SK-N-SH (cell line): ENCODE measurements around the gene R3HCC1L. TPM values are rescaled to one million over a fixed set of nuclear protein-coding genes. Genes with fewer than 3 reads are reported as not detected.

Experiments
- CTCF ChIA-PET: fragments of 300-600, 350-600 bp; formaldehyde crosslinking; extraction: SDS; loops from one replicate; lab custom pipeline; 2021; lab: Yijun Ruan, JAX
- POLR2A ChIA-PET: fragments of 350-600 bp; sonication (Branson Sonifier 250); formaldehyde crosslinking; extraction: SDS; loops from one replicate; lab custom pipeline; 2020; ENCODE audit warnings: antibody characterized with exemption, inconsistent platforms; lab: Yijun Ruan, JAX
- DNase-seq: peaks from one replicate; pipeline ENCODE4 v3.0.0; 2012
- H2AFZ ChIP-seq: fragments of 200-600 bp; sonication (generic); 2 replicates; pipeline ENCODE4 v1.8.1; 2016; ENCODE audit warnings: antibody characterized with exemption, mild to moderate bottlenecking, low read depth
- H3F3A ChIP-seq: fragments of 200-600 bp; sonication (generic); replicated peaks from 2 replicates; pipeline ENCODE3; 2016; ENCODE audit warnings: antibody characterized with exemption, mild to moderate bottlenecking; ENCODE audit not compliant: insufficient read depth
- H3K27ac ChIP-seq, 2 experiments: fragments of 200-500 bp in 1 of 2; fragments of 200-600 bp in 1 of 2; sonication (Bioruptor generic) in 1 of 2; sonication (generic), shearing (Covaris generic) in 1 of 2; 2 replicates each; pipeline versions ENCODE4 v1.5.1 to v1.6.1; 2014 to 2016; ENCODE audit warnings: low read depth in 2 of 2, inconsistent platforms in 1 of 2, low read length in 1 of 2, mild to moderate bottlenecking in 1 of 2, mixed read lengths in 1 of 2
- H3K27me3 ChIP-seq: fragments of 200-600 bp; sonication (generic), shearing (Covaris generic); 2 replicates; pipeline ENCODE4 v1.6.1; 2016; ENCODE audit warnings: mixed run types; ENCODE audit not compliant: insufficient read depth
- H3K36me3 ChIP-seq, 2 experiments: fragments of 200-500 bp in 1 of 2; fragments of 200-600 bp in 1 of 2; sonication (Bioruptor generic) in 1 of 2; sonication (generic) in 1 of 2; replicated peaks in 1 of 2; 2 replicates each; pipeline versions ENCODE3 to v1.5.1; 2014 to 2016; ENCODE audit warnings: low read length in 1 of 2, mild to moderate bottlenecking in 1 of 2; ENCODE audit not compliant: insufficient read depth in 2 of 2, control insufficient read depth in 1 of 2
- H3K4me1 ChIP-seq, 2 experiments: fragments of 200-500 bp in 1 of 2; fragments of 200-600 bp in 1 of 2; sonication (Bioruptor generic) in 1 of 2; sonication (generic), shearing (Covaris generic) in 1 of 2; 2 replicates each; pipeline versions ENCODE4 v1.5.1 to v1.6.1; 2014 to 2016; ENCODE audit warnings: low read depth in 1 of 2, low read length in 1 of 2, mixed run types in 1 of 2; ENCODE audit not compliant: insufficient read depth in 2 of 2, control insufficient read depth in 1 of 2
- H3K4me2 ChIP-seq: fragments of 200-600 bp; sonication (generic), shearing (Covaris generic); 2 replicates; pipeline ENCODE4 v1.6.1; 2017; ENCODE audit warnings: mixed run types
- H3K4me3 ChIP-seq, 2 experiments: fragments of 200-500 bp in 1 of 2; fragments of 200-600 bp in 1 of 2; sonication (Bioruptor generic) in 1 of 2; sonication (generic), shearing (Covaris generic) in 1 of 2; 2 replicates each; pipeline versions ENCODE4 v1.5.1 to v1.8.1; 2014 to 2016; ENCODE audit warnings: low read depth in 2 of 2, inconsistent platforms in 1 of 2, low read length in 1 of 2, mild to moderate bottlenecking in 1 of 2, mixed read lengths in 1 of 2, moderate library complexity in 1 of 2
- H3K79me2 ChIP-seq: fragments of 200-600 bp; sonication (generic); 2 replicates; pipeline ENCODE4 v1.8.1; 2017; ENCODE audit warnings: mild to moderate bottlenecking; ENCODE audit not compliant: insufficient read depth
- H3K9ac ChIP-seq: fragments of 200-600 bp; sonication (generic); 2 replicates; pipeline ENCODE4 v1.6.1; 2017; ENCODE audit warnings: mixed run types
- H3K9me2 ChIP-seq: fragments of 200-600 bp; sonication (generic); 2 replicates; pipeline ENCODE4 v1.6.1; 2017; ENCODE audit warnings: mixed run types
- H3K9me3 ChIP-seq: fragments of 200-600 bp; sonication (generic); 2 replicates; pipeline ENCODE4 v1.6.1; 2017; ENCODE audit warnings: mixed run types, mild to moderate bottlenecking, moderate library complexity
- H4K20me1 ChIP-seq: fragments of 200-600 bp; sonication (generic); 2 replicates; pipeline ENCODE4 v1.6.1; 2017; ENCODE audit warnings: mild to moderate bottlenecking, mixed run types; ENCODE audit not compliant: insufficient read depth
- CHD2 ChIP-seq: fragments of 150-350 bp; IDR thresholded peaks from 2 replicates; pipeline ENCODE4 v1.6.1; 2018; ENCODE audit warnings: low read length; ENCODE audit not compliant: partially characterized antibody
- EP300 ChIP-seq, 2 experiments: IDR thresholded peaks; 2 replicates each; pipeline versions ENCODE4 v1.4.0 to v1.6.1; 2012; ENCODE audit warnings: borderline replicate concordance in 1 of 2, low read depth in 1 of 2, low read length in 1 of 2
- GATA2 ChIP-seq: sonication (generic); formaldehyde crosslinking; IDR thresholded peaks from 2 replicates; pipeline ENCODE4 v1.5.0; 2020; ENCODE audit warnings: mild to moderate bottlenecking, missing genetic modification reagents
- IRF3 ChIP-seq: fragments of 150-350 bp; IDR thresholded peaks from 2 replicates; pipeline ENCODE4 v1.6.1; 2016; ENCODE audit warnings: mild to moderate bottlenecking, low read depth, low read length
- JUND ChIP-seq: IDR thresholded peaks from 2 replicates; pipeline ENCODE4 v1.4.0; 2012
- MAX ChIP-seq: IDR thresholded peaks from 2 replicates; pipeline ENCODE4 v1.4.0; 2012; ENCODE audit warnings: low read depth
- MEF2A ChIP-seq: IDR thresholded peaks from 2 replicates; pipeline ENCODE4 v1.4.0; 2012; ENCODE audit warnings: low read depth, borderline replicate concordance
- NRF1 ChIP-seq: IDR thresholded peaks from 2 replicates; pipeline ENCODE4 v1.6.1; 2012; ENCODE audit warnings: low read depth, mild to moderate bottlenecking, low read length
- RAD21 ChIP-seq: IDR thresholded peaks from 2 replicates; pipeline ENCODE4 v1.6.1; 2012; ENCODE audit warnings: mild to moderate bottlenecking, low read length
- RFX5 ChIP-seq: IDR thresholded peaks from 2 replicates; pipeline ENCODE4 v1.6.1; 2012; ENCODE audit warnings: mild to moderate bottlenecking, improper control_type of control experiment, low read length
- RXRA ChIP-seq: IDR thresholded peaks from 2 replicates; pipeline ENCODE4 v1.4.0; 2012; ENCODE audit warnings: low read depth, mild to moderate bottlenecking, borderline replicate concordance
- SMC3 ChIP-seq: IDR thresholded peaks from 2 replicates; pipeline ENCODE4 v1.6.1; 2012; ENCODE audit warnings: low read depth, low read length, improper control_type of control experiment
- TAF1 ChIP-seq: IDR thresholded peaks from 2 replicates; pipeline ENCODE4 v1.6.1; 2012; ENCODE audit warnings: low read depth, mild to moderate bottlenecking, low read length, moderate library complexity, borderline replicate concordance
- TCF12 ChIP-seq: IDR thresholded peaks from 2 replicates; pipeline ENCODE4 v1.4.0; 2012
- TEAD4 ChIP-seq: IDR thresholded peaks from 2 replicates; pipeline ENCODE4 v1.4.0; 2012; ENCODE audit warnings: mild to moderate bottlenecking, borderline replicate concordance; ENCODE audit not compliant: insufficient read depth
- USF2 ChIP-seq: fragments of 150-350 bp; IDR thresholded peaks from 2 replicates; pipeline ENCODE4 v1.6.1; 2017; ENCODE audit warnings: antibody characterized with exemption, low read length, low read depth, borderline replicate concordance
- WGBS: methylation state at CpG from one replicate; pipeline ENCODE4 v1.1.6; 2017; ENCODE audit warnings: low lambda C conversion rate; 5-methylcytosine and 5-hydroxymethylcytosine counted together
- polyA plus RNA-seq, 3 experiments: library from polyadenylated mRNA; depleted of rRNA; stranded (reverse); fragments of >200 nt; gene quantifications; 2 replicates each; pipeline ENCODE4 v1.2.3, GENCODE V29; 2012
- TF ChIP-seq, protein P1 (sequence below): IDR thresholded peaks from 2 replicates; pipeline ENCODE4 v1.4.0; 2012; ENCODE audit warnings: low read depth, borderline replicate concordance

Gene R3HCC1L
- polyA plus RNA-seq, 1 of the 3 experiments (the other 2 are of a cell fraction): 6.0 TPM

- peaks cover 18% of the 10 kb centered on the region for H3K79me2 ChIP-seq
- POLR2A ChIA-PET: no interaction called here
- 90% methylated on average over 1 of the region's 1 CpG for WGBS
Observed at GRCh38 chr10:98195120-98195519, 60.7 kb downstream of the R3HCC1L start.

DNA sequence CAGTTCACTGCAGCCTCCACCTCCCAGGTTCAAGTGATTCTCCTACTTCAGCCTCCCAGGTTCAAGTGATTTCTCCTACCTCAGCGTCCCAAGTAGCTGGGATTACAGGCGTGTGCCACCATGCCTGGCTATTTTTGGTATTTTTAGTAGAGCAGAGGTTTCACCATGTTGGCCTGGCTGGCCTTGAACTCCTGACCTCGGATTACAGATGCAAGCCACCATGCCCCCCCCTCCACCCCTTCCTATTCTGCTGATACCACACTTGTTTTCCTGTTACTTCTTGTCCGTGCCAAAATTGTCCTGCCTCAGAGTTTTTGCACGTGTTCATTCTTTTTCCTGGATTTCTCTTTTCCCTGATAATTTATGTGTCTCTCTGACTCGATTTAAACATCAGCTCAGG lies 62.5 kb downstream of the R3HCC1L start:
- Histone ChIP-seq H3K4me3 (no peak overlapping the region), H3K27me3 (no peaks in the 10 kb centered on the region), H3K27ac (no peak overlapping the region), H3K9ac (no peak overlapping the region), H3K36me3 (peaks cover 2 to 20% of the 10 kb centered on the region in 2 experiments), H3K4me2 (no peak overlapping the region), H3K9me3 (peaks cover 11% of the 10 kb centered on the region), H3K79me2 (peaks cover 13% of the 10 kb centered on the region), H3K4me1 (no peaks in the 10 kb centered on the region; a peak in 1 of 4 replicates), H3K9me2 (no peaks in the 10 kb centered on the region), H3F3A (no peaks in the 10 kb centered on the region), H2AFZ (no peak overlapping the region), H4K20me1 (no peaks in the 10 kb centered on the region)
- ChIA-PET POLR2A (no interaction called here), CTCF (interaction anchor here (1.3 to 1.8 kb wide), 2 partner anchors 13 to 26 kb away, joined by 3 to 7 read pairs; no protein-coding TSS in a partner anchor)
- WGBS: 92% methylated on average over 6 of the region's 6 CpGs
- no peak for DNase-seq
- TF ChIP-seq TCF12 (no peak), NRF1 (no peak), GATA2 (no peak), TEAD4 (no peak), MAX (no peak), USF2 (no peak), IRF3 (no peak), RAD21 (no peak)

More at GRCh38 chr10:98195120-98195519, 60.7 kb downstream of the R3HCC1L start:
- Histone ChIP-seq H3K9me3 (peaks cover 11% of the 10 kb centered on the region), H4K20me1 (no peaks in the 10 kb centered on the region), H3K4me3 (no peak overlapping the region), H2AFZ (no peak overlapping the region), H3K36me3 (peaks cover 2 to 22% of the 10 kb centered on the region in 2 experiments), H3F3A (no peaks in the 10 kb centered on the region), H3K4me2 (no peak overlapping the region), H3K9me2 (no peaks in the 10 kb centered on the region), H3K9ac (no peak overlapping the region), H3K27ac (no peak overlapping the region), H3K27me3 (no peaks in the 10 kb centered on the region), H3K4me1 (no peaks in the 10 kb centered on the region; a peak in 1 of 4 replicates)
- no peak for TF ChIP-seq TEAD4
- no peak for TF ChIP-seq CHD2
- TF ChIP-seq RFX5: no peak
- no peak for TF ChIP-seq MEF2A
- no peak for TF ChIP-seq RXRA
- no peak for TF ChIP-seq SMC3
- TF ChIP-seq, protein P1, sequence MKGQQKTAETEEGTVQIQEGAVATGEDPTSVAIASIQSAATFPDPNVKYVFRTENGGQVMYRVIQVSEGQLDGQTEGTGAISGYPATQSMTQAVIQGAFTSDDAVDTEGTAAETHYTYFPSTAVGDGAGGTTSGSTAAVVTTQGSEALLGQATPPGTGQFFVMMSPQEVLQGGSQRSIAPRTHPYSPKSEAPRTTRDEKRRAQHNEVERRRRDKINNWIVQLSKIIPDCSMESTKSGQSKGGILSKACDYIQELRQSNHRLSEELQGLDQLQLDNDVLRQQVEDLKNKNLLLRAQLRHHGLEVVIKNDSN: no peak
- TF ChIP-seq EP300 (IDR thresholded peaks at IDR 0.05; ENCODE audit: borderline replicate concordance in 1 of 2, low read depth in 1 of 2, low read length in 1 of 2): no peak
- TF ChIP-seq RAD21: no peak
- TF ChIP-seq JUND: no peak
- TF ChIP-seq TAF1: no peak
- DNase-seq: no peak
- CTCF ChIA-PET: no interaction called here
